Motor neuron (in vitro differentiated cells): ENCODE measurements around the gene OXCT2. TPM values are rescaled to one million over a fixed set of nuclear protein-coding genes. Genes with fewer than 3 reads are reported as not detected.
A peak's percentile ranks its signal among the peaks of the same experiment; 100 is the strongest.
"Not testable (repeated sequence)": the region's sequence is repeated elsewhere in the genome, so short reads cannot be mapped to it uniquely, and the experiment has no call there.

Experiments used
- ATAC-seq, 8 experiments: fragments of 200-7000 bp; cut with Tn5 transposase; replicated peaks in 6 of 8; 2 replicates each; pipeline ENCODE4 v1.8.0; 2021; ENCODE audit warnings: mild to moderate bottlenecking in 8 of 8, moderate library complexity in 8 of 8
- H3K27ac ChIP-seq, 2 donors: fragments of 250-450 bp; sonication (Bioruptor Pico); 2 replicates each; pipeline ENCODE4 v1.9.0; 2021; ENCODE audit warnings: antibody characterized with exemption in 2 of 2, mild to moderate bottlenecking in 2 of 2, moderate library complexity in 1 of 2
- H3K4me1 ChIP-seq, 2 donors: fragments of 250-450 bp; sonication (Bioruptor Pico); replicated peaks in 1 of 2; 2 replicates each; pipeline ENCODE4 v1.6.1; 2021; ENCODE audit warnings: antibody characterized with exemption in 2 of 2, mild to moderate bottlenecking in 2 of 2, moderate library complexity in 1 of 2
- H3K4me3 ChIP-seq, 5 donors: fragments of 250-450 bp; sonication (Bioruptor Pico); 2 replicates each; pipeline ENCODE4 v1.9.0; 2021; ENCODE audit warnings: antibody characterized with exemption in 5 of 5, mild to moderate bottlenecking in 5 of 5, moderate library complexity in 4 of 5
- WGBS, 10 experiments: fragments of 450-650 bp; shearing (Covaris generic); methylation state at CpG; one replicate each; pipeline ENCODE4 v1.0.0; 2022; 5-methylcytosine and 5-hydroxymethylcytosine counted together
- in situ Hi-C, 9 experiments: fragments of 400-800 bp; cut with MboI; loops; one replicate each; pipeline ENCODE4 v1.15.0; 2021; ENCODE audit warnings: low sequenced_read_pairs in 9 of 9, low pct_unique_long_range_greater_than_20kb in 2 of 9; ENCODE audit not compliant: unreplicated experiment in 9 of 9
- total RNA-seq, 8 experiments: library from RNA; unstranded; fragments of 300-600 nt; gene quantifications; 2 replicates each; pipeline versions ENCODE4 v1.2.3 to v1.2.4, GENCODE V29; 2022

Gene OXCT2
- total RNA-seq, 8 experiments from 2014 or later: 0.51 to 1.8 (median 0.93) TPM; not detected in 1

GRCh38 chr1:39799770-39800470 lies 28.8 kb upstream of the OXCT2 start:
- Histone ChIP-seq H3K4me3 (no peak overlapping the region), H3K27ac (no peak overlapping the region), H3K4me1 (peaks cover 0 to 2% of the 10 kb centered on the region in 2 donors)
- WGBS, 10 experiments: 0% methylated on average over 1 of the region's 8 CpGs; no CpG with 5 or more reads in 9 of the 10 experiments
- ATAC-seq: peak; percentile 61 to 96 (median 82)
- in situ Hi-C loops: loop anchor here in 4 of 9 experiments (25.0 kb wide), 2 partner anchors 162 to 187 kb away; partner anchors contain the start of gene MFSD2A (in 2 of the 4)

GRCh38 chr1:39798859-39799769 lies 28.0 kb upstream of the OXCT2 start:
- 20 to 100% (median 90%) methylated on average over 1 to 12 of the region's 26 CpGs; no CpG with 5 or more reads in 3 of the 10 experiments for WGBS, 10 experiments
- H3K27ac ChIP-seq, H3K4me1 ChIP-seq, H3K4me3 ChIP-seq, in situ Hi-C loops: not testable (repeated sequence)
- ATAC-seq: peak in 7 of 8 experiments; percentile 14 to 88 (median 44)

GRCh38 chr1:39795651-39796050 lies 24.5 kb upstream of the OXCT2 start:
- Histone ChIP-seq H3K4me1 (no peaks in the 10 kb centered on the region), H3K4me3 (no peak overlapping the region), H3K27ac (no peak overlapping the region)
- no peak for ATAC-seq
- 0 to 10% (median 0%) methylated on average over 1 of the region's 1 CpG; no CpG with 5 or more reads in 4 of the 10 experiments for WGBS, 10 experiments
- in situ Hi-C loops: no loop called here

- no peak for ATAC-seq
- 57 to 100% (median 87%) methylated on average over 1 to 2 of the region's 2 CpGs; no CpG with 5 or more reads in 5 of the 10 experiments for WGBS, 10 experiments
- no peak overlapping the region for H3K27ac ChIP-seq
- in situ Hi-C loops: no loop called here
- H3K4me1 ChIP-seq: peaks cover 0 to 3% of the 10 kb centered on the region in 2 donors
- H3K4me3 ChIP-seq: no peak overlapping the region
Measured at GRCh38 chr1:39791838-39792237, 20.7 kb upstream of the OXCT2 start.

- in situ Hi-C loops: no loop called here
- Histone ChIP-seq H3K4me3 (peak overlapping the region in 2 of 5 donors; percentile 36 to 48), H3K27ac (no peak overlapping the region), H3K4me1 (peaks cover 5 to 16% of the 10 kb centered on the region in 2 donors)
- 6 to 55% (median 36%) methylated on average over 2 to 13 of the region's 15 CpGs; no CpG with 5 or more reads in 3 of the 10 experiments for WGBS, 10 experiments
- no peak for ATAC-seq
Measured at GRCh38 chr1:39789571-39790110, 18.5 kb upstream of the OXCT2 start.

- in situ Hi-C loops: no loop called here
- 5 to 60% (median 20%) methylated on average over 2 to 18 of the region's 91 CpGs; no CpG with 5 or more reads in 5 of the 10 experiments for WGBS, 10 experiments
- Histone ChIP-seq H3K4me3 (peak within 1 kb of the TSS; percentile 26 to 48 (median 35)), H3K4me1 (peaks cover 5 to 16% of the 10 kb centered on the region in 2 donors), H3K27ac (no peak within 1 kb of the TSS)
- ATAC-seq: peak; percentile 77 to 93 (median 85)
Measured at GRCh38 chr1:39788758-39789570, 17.8 kb upstream of the OXCT2 start, which contains the start of gene BMP8B. TSS of gene BMP8B (minus strand) at chr1:39788865. CDS start at chr1:39788485, 380 bp downstream.

GRCh38 chr1:39788426-39788757 lies 17.2 kb upstream of the OXCT2 start:
- peaks cover 5 to 16% of the 10 kb centered on the region in 2 donors for H3K4me1 ChIP-seq
- no peak overlapping the region for H3K27ac ChIP-seq
- peak overlapping the region; percentile 26 to 48 (median 35) for H3K4me3 ChIP-seq
- ATAC-seq: peak in 6 of 8 experiments; percentile 22 to 47 (median 39)
- WGBS, 10 experiments: no CpG with 5 or more reads among the region's 51 CpGs
- in situ Hi-C loops: no loop called here

GRCh38 chr1:39787964-39788363 lies 16.8 kb upstream of the OXCT2 start:
- Histone ChIP-seq H3K4me1 (peaks cover 5 to 16% of the 10 kb centered on the region in 2 donors), H3K4me3 (peak overlapping the region; percentile 26 to 48 (median 35))
- 3% methylated on average over 26 of the region's 55 CpGs; no CpG with 5 or more reads in 9 of the 10 experiments for WGBS, 10 experiments
- in situ Hi-C loops, H3K27ac ChIP-seq: not testable (repeated sequence)
- ATAC-seq: peak in 3 of 8 experiments; percentile 17 to 38 (median 35)

- Histone ChIP-seq H3K27ac (no peak overlapping the region), H3K4me3 (peak overlapping the region in 1 of 5 donors; percentile 48)
- WGBS, 10 experiments: 20 to 100% (median 100%) methylated on average over 1 to 3 of the region's 11 CpGs; no CpG with 5 or more reads in 7 of the 10 experiments
Measured at GRCh38 chr1:39787468-39787867, 16.3 kb upstream of the OXCT2 start.

GRCh38 chr1:39787108-39787375 lies 15.9 kb upstream of the OXCT2 start:
- WGBS, 10 experiments: 60 to 81% (median 60%) methylated on average over 1 to 4 of the region's 5 CpGs; no CpG with 5 or more reads in 7 of the 10 experiments
- peaks cover 5 to 16% of the 10 kb centered on the region in 2 donors for H3K4me1 ChIP-seq
- H3K27ac ChIP-seq, H3K4me3 ChIP-seq, in situ Hi-C loops, ATAC-seq: not testable (repeated sequence)

More at GRCh38 chr1:39787468-39787867, 16.3 kb upstream of the OXCT2 start:
- in situ Hi-C loops: no loop called here
- peaks cover 5 to 16% of the 10 kb centered on the region in 2 donors for H3K4me1 ChIP-seq
- ATAC-seq: no peak

GRCh38 chr1:39786303-39787107 lies 15.4 kb upstream of the OXCT2 start:
- H3K27ac ChIP-seq, in situ Hi-C loops: not testable (repeated sequence)

More at GRCh38 chr1:39786303-39787107, 15.4 kb upstream of the OXCT2 start:
- peak in 4 of 8 experiments; percentile 11 to 26 (median 20) for ATAC-seq
- not testable (repeated sequence) for H3K4me3 ChIP-seq
- WGBS, 10 experiments: 50 to 100% (median 81%) methylated on average over 1 to 3 of the region's 12 CpGs; no CpG with 5 or more reads in 4 of the 10 experiments
- H3K4me1 ChIP-seq: peaks cover 5 to 16% of the 10 kb centered on the region in 2 donors
